ENCODE results near the gene IDH3A.

DNA sequence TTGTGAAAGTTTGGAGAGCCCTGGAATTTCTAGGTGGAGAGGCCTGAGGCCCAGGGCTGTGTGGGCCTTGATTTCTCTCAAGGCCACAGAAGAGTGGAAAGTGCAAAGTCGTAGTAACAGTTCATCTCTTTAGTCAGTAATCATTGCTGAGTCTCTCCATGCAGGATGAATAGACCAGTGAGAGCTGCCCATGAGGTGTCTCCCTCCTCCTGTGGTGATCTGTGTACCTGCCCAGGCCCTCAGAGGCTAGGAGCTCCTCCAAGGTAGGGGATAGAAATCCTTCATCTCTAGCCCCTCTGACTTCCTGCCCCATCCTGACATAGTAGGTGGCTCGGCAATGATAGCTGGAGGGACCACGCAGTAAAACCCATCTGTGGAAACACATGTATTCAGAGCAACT is 6.8 kb upstream of the IDH3A start:
- TF ChIP-seq EZH2 (IDR thresholded peaks at IDR 0.05; ENCODE audit: low read depth): no peak
- TF ChIP-seq, protein P1, sequence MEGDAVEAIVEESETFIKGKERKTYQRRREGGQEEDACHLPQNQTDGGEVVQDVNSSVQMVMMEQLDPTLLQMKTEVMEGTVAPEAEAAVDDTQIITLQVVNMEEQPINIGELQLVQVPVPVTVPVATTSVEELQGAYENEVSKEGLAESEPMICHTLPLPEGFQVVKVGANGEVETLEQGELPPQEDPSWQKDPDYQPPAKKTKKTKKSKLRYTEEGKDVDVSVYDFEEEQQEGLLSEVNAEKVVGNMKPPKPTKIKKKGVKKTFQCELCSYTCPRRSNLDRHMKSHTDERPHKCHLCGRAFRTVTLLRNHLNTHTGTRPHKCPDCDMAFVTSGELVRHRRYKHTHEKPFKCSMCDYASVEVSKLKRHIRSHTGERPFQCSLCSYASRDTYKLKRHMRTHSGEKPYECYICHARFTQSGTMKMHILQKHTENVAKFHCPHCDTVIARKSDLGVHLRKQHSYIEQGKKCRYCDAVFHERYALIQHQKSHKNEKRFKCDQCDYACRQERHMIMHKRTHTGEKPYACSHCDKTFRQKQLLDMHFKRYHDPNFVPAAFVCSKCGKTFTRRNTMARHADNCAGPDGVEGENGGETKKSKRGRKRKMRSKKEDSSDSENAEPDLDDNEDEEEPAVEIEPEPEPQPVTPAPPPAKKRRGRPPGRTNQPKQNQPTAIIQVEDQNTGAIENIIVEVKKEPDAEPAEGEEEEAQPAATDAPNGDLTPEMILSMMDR (conservative IDR thresholded peaks at IDR 0.05): no peak
